ENCODE results near the gene ATP8A2.

The ATP8A2 gene

GRCh38 chr13:25632166-25632888 is 260.6 kb downstream of the ATP8A2 start:
- no peak for DNase-seq (ENCODE audit: low read depth)

GRCh38 chr13:25633093-25633492 is 261.3 kb downstream of the ATP8A2 start:
- DNase-seq (ENCODE audit: low read depth): no peak

GRCh38 chr13:25645681-25646080 is 273.9 kb downstream of the ATP8A2 start:
- no peak for DNase-seq (ENCODE audit: low read depth)

GRCh38 chr13:25649001-25649633 is 277.3 kb downstream of the ATP8A2 start:
- DNase-seq (ENCODE audit: low read depth): no peak

- no peak for DNase-seq (ENCODE audit: low read depth)
These were observed 281.0 kb downstream of the ATP8A2 start for GRCh38 chr13:25652764-25653163.

GRCh38 chr13:25654322-25654721 is 282.5 kb downstream of the ATP8A2 start:
- no peak for DNase-seq (ENCODE audit: low read depth)

- no peak for DNase-seq (ENCODE audit: low read depth)
These were observed 285.4 kb downstream of the ATP8A2 start for GRCh38 chr13:25657157-25657556.

GRCh38 chr13:25659091-25659795 is 287.5 kb downstream of the ATP8A2 start:
- no peak for DNase-seq (ENCODE audit: low read depth)

- no peak for DNase-seq (ENCODE audit: low read depth)
These were observed 289.2 kb downstream of the ATP8A2 start for GRCh38 chr13:25660996-25661395.

- no peak for DNase-seq (ENCODE audit: low read depth)
These were observed 290.7 kb downstream of the ATP8A2 start for GRCh38 chr13:25662516-25662915.

GRCh38 chr13:25668345-25668744 is 296.6 kb downstream of the ATP8A2 start:
- no peak for DNase-seq (ENCODE audit: low read depth)

GRCh38 chr13:25673711-25674110 is 301.9 kb downstream of the ATP8A2 start:
- no peak for DNase-seq (ENCODE audit: low read depth)

GRCh38 chr13:25674371-25674770 is 302.6 kb downstream of the ATP8A2 start:
- DNase-seq (ENCODE audit: low read depth): no peak

- DNase-seq (ENCODE audit: low read depth): no peak
These were observed 303.3 kb downstream of the ATP8A2 start for GRCh38 chr13:25675060-25675459.

GRCh38 chr13:25677956-25678355 is 306.2 kb downstream of the ATP8A2 start:
- DNase-seq (ENCODE audit: low read depth): no peak

- DNase-seq (ENCODE audit: low read depth): no peak
These were observed 306.6 kb downstream of the ATP8A2 start for GRCh38 chr13:25678398-25678797.

- DNase-seq (ENCODE audit: low read depth): no peak
These were observed 307.4 kb downstream of the ATP8A2 start for GRCh38 chr13:25679159-25679558.

GRCh38 chr13:25679936-25680335 is 308.2 kb downstream of the ATP8A2 start:
- no peak for DNase-seq (ENCODE audit: low read depth)

- DNase-seq (ENCODE audit: low read depth): no peak
These were observed 310.5 kb downstream of the ATP8A2 start for GRCh38 chr13:25682276-25682675.

- no peak for DNase-seq (ENCODE audit: low read depth)
These were observed 311.3 kb downstream of the ATP8A2 start for GRCh38 chr13:25683056-25683455.

GRCh38 chr13:25683662-25684370 is 312.0 kb downstream of the ATP8A2 start:
- DNase-seq (ENCODE audit: low read depth): no peak

- no peak for DNase-seq (ENCODE audit: low read depth)
These were observed 312.7 kb downstream of the ATP8A2 start for GRCh38 chr13:25684491-25684890.
